ENCODE results near the gene KCNB1. TPM values are rescaled to one million over a fixed set of nuclear protein-coding genes. Genes with fewer than 3 reads are reported as not detected.

The KCNB1 gene
- total RNA-seq, 1 experiment from 2014 or later = not detected

GRCh38 chr20:49403911-49404310, 78.6 kb downstream of the KCNB1 start:
- Mint-ChIP-seq H3K36me3 (ENCODE audit: insufficient read depth, unreplicated experiment) (no peaks in the 10 kb centered on the region), H3K4me3 (ENCODE audit: low read depth, unreplicated experiment) (no peak overlapping the region), H3K4me1 (ENCODE audit: low read depth, unreplicated experiment) (no peaks in the 10 kb centered on the region), H3K9me3 (ENCODE audit: low read depth, unreplicated experiment) (peaks cover 4% of the 10 kb centered on the region), H3K27me3 (ENCODE audit: unreplicated experiment) (peaks cover 100% of the 10 kb centered on the region), H3K27ac (ENCODE audit: unreplicated experiment) (no peak overlapping the region)
- intact Hi-C loops (cut with micrococcal nuclease; ENCODE audit: unreplicated experiment) = no loop called here
- no TSS peak for BruUV-seq (replicated peaks)
- CTCF ChIA-PET = no interaction called here
- TF ChIP-seq CTCF (IDR thresholded peaks at IDR 0.05; ENCODE audit: unreplicated experiment) = no peak
- DNase-seq = no peak

GRCh38 chr20:49403012-49403411, 79.5 kb downstream of the KCNB1 start:
- H3K36me3 Mint-ChIP-seq (ENCODE audit: insufficient read depth, unreplicated experiment) = no peaks in the 10 kb centered on the region
- intact Hi-C loops (cut with micrococcal nuclease; ENCODE audit: unreplicated experiment) = no loop called here
- H3K9me3 Mint-ChIP-seq (ENCODE audit: low read depth, unreplicated experiment) = peaks cover 4% of the 10 kb centered on the region
- no peak overlapping the region for H3K4me3 Mint-ChIP-seq (ENCODE audit: low read depth, unreplicated experiment)
- no peak overlapping the region for H3K27ac Mint-ChIP-seq (ENCODE audit: unreplicated experiment)
- H3K4me1 Mint-ChIP-seq (ENCODE audit: low read depth, unreplicated experiment) = no peaks in the 10 kb centered on the region
- H3K27me3 Mint-ChIP-seq (ENCODE audit: unreplicated experiment) = peaks cover 100% of the 10 kb centered on the region
- no peak for TF ChIP-seq CTCF (IDR thresholded peaks at IDR 0.05; ENCODE audit: unreplicated experiment)
- DNase-seq = no peak
- no TSS peak for BruUV-seq (replicated peaks)
- CTCF ChIA-PET = interaction anchor here (1.2 kb wide), 1 partner anchor 15 kb away, joined by 3 read pairs; no protein-coding TSS in a partner anchor

- Mint-ChIP-seq H3K27ac (ENCODE audit: unreplicated experiment) (no peak overlapping the region), H3K27me3 (ENCODE audit: unreplicated experiment) (peaks cover 85% of the 10 kb centered on the region), H3K36me3 (ENCODE audit: insufficient read depth, unreplicated experiment) (no peaks in the 10 kb centered on the region), H3K4me1 (ENCODE audit: low read depth, unreplicated experiment) (no peaks in the 10 kb centered on the region), H3K4me3 (ENCODE audit: low read depth, unreplicated experiment) (no peak overlapping the region), H3K9me3 (ENCODE audit: low read depth, unreplicated experiment) (peaks cover 4% of the 10 kb centered on the region)
- no peak for TF ChIP-seq CTCF (IDR thresholded peaks at IDR 0.05; ENCODE audit: unreplicated experiment)
- intact Hi-C loops (cut with micrococcal nuclease; ENCODE audit: unreplicated experiment) = no loop called here
- BruUV-seq (replicated peaks) = no TSS peak
- CTCF ChIA-PET = no interaction called here
- no peak for DNase-seq
Observed at GRCh38 chr20:49400904-49401303, 81.6 kb downstream of the KCNB1 start.

- Mint-ChIP-seq H3K4me1 (ENCODE audit: low read depth, unreplicated experiment) (no peaks in the 10 kb centered on the region), H3K4me3 (ENCODE audit: low read depth, unreplicated experiment) (no peak overlapping the region), H3K27ac (ENCODE audit: unreplicated experiment) (no peak overlapping the region), H3K36me3 (ENCODE audit: insufficient read depth, unreplicated experiment) (no peaks in the 10 kb centered on the region), H3K9me3 (ENCODE audit: low read depth, unreplicated experiment) (peaks cover 4% of the 10 kb centered on the region), H3K27me3 (ENCODE audit: unreplicated experiment) (peaks cover 85% of the 10 kb centered on the region)
- no peak for DNase-seq
- intact Hi-C loops (cut with micrococcal nuclease; ENCODE audit: unreplicated experiment) = no loop called here
- TF ChIP-seq CTCF (IDR thresholded peaks at IDR 0.05; ENCODE audit: unreplicated experiment) = no peak
- CTCF ChIA-PET = no interaction called here
- no TSS peak for BruUV-seq (replicated peaks)
Observed at GRCh38 chr20:49400410-49400809, 82.1 kb downstream of the KCNB1 start.

Data from Calu3 (cell line).